Panc1 (cell line): ENCODE data around the gene PTPRF.

Experiments
- CTCF ChIP-seq: fragments of 450-650 bp; IDR thresholded peaks from 2 replicates; pipeline ENCODE4 v1.5.1; 2017; ENCODE audit warnings: mild to moderate bottlenecking
- POLR2AphosphoS5 ChIP-seq: IDR thresholded peaks from 2 replicates; pipeline ENCODE4 v1.6.1; 2012; ENCODE audit warnings: mild to moderate bottlenecking, low read depth, low read length, moderate library complexity
- TCF7L2 ChIP-seq: IDR thresholded peaks from 2 replicates; pipeline ENCODE4 v1.6.1; 2011; ENCODE audit warnings: mild to moderate bottlenecking, low read depth, low read length, inconsistent platforms
- TF ChIP-seq, protein P1 (sequence below), 2 experiments: IDR thresholded peaks; 2 replicates each; pipeline ENCODE4 v1.6.1; 2011 to 2012; ENCODE audit warnings: low read depth in 2 of 2, control low read depth in 1 of 2, low read length in 1 of 2, mild to moderate bottlenecking in 1 of 2, moderate library complexity in 1 of 2; ENCODE audit not compliant: insufficient read depth in 1 of 2

- no peak for TF ChIP-seq CTCF
- TF ChIP-seq, protein P1, sequence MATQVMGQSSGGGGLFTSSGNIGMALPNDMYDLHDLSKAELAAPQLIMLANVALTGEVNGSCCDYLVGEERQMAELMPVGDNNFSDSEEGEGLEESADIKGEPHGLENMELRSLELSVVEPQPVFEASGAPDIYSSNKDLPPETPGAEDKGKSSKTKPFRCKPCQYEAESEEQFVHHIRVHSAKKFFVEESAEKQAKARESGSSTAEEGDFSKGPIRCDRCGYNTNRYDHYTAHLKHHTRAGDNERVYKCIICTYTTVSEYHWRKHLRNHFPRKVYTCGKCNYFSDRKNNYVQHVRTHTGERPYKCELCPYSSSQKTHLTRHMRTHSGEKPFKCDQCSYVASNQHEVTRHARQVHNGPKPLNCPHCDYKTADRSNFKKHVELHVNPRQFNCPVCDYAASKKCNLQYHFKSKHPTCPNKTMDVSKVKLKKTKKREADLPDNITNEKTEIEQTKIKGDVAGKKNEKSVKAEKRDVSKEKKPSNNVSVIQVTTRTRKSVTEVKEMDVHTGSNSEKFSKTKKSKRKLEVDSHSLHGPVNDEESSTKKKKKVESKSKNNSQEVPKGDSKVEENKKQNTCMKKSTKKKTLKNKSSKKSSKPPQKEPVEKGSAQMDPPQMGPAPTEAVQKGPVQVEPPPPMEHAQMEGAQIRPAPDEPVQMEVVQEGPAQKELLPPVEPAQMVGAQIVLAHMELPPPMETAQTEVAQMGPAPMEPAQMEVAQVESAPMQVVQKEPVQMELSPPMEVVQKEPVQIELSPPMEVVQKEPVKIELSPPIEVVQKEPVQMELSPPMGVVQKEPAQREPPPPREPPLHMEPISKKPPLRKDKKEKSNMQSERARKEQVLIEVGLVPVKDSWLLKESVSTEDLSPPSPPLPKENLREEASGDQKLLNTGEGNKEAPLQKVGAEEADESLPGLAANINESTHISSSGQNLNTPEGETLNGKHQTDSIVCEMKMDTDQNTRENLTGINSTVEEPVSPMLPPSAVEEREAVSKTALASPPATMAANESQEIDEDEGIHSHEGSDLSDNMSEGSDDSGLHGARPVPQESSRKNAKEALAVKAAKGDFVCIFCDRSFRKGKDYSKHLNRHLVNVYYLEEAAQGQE (IDR thresholded peaks at IDR 0.05; ENCODE audit: insufficient read depth in 1 of 2, low read depth in 2 of 2, low read length in 1 of 2) = no peak
- TF ChIP-seq POLR2AphosphoS5 = no peak
- no peak for TF ChIP-seq TCF7L2
These were observed 10.4 kb upstream of the PTPRF start for GRCh38 chr1:43520100-43520778.
